ENCODE results near the gene MMP13. TPM values are rescaled to one million over a fixed set of nuclear protein-coding genes. Genes with fewer than 3 reads are reported as not detected.
"Not testable (repeated sequence)": the region's sequence is repeated elsewhere in the genome, so short reads cannot be mapped to it uniquely, and the experiment has no call there.

MMP13 gene
- under 1 TPM in 2 of 6 donors, not detected in 4; 0.54 to 0.59 TPM for total RNA-seq

- H3K27me3 ChIP-seq, result no peaks in the 10 kb centered on the region
- TF ChIP-seq EP300 (IDR thresholded peaks at IDR 0.05), result no peak
- TF ChIP-seq CTCF (IDR thresholded peaks at IDR 0.05), result no peak
- TF ChIP-seq POLR2A (IDR thresholded peaks at IDR 0.05), result no peak
- TF ChIP-seq POLR2AphosphoS5 (IDR thresholded peaks at IDR 0.05), result no peak
- H3K4me1 ChIP-seq, result no peaks in the 10 kb centered on the region
- H3K9me3 ChIP-seq, result no peaks in the 10 kb centered on the region
- H3K36me3 ChIP-seq, result no peaks in the 10 kb centered on the region
- WGBS, 2 donors, result 88% methylated on average over 6 of the region's 6 CpGs
- H3K4me3 ChIP-seq, result no peak within 1 kb of the TSS
- H3K27ac ChIP-seq, result no peak within 1 kb of the TSS
- ATAC-seq (ENCODE audit: low FRiP score in 2 of 2) (no peak), DNase-seq (no peak)
These were observed at the start of gene MMP13 for GRCh38 chr11:102955624-102956023. Gene MMP13 (minus strand): TSS chr11:102955732. CDS start chr11:102955705, 27 bp downstream.

- DNase-seq; ATAC-seq (ENCODE audit: low FRiP score in 2 of 2); H3K36me3 ChIP-seq; H3K9me3 ChIP-seq; H3K27ac ChIP-seq; H3K4me1 ChIP-seq; H3K4me3 ChIP-seq; H3K27me3 ChIP-seq: not testable (repeated sequence)
- 89 to 91% methylated on average over 5 of the region's 5 CpGs for WGBS, 2 donors
These were observed 48.7 kb upstream of the MMP13 start for GRCh38 chr11:103004234-103004633.

- Histone ChIP-seq H3K9me3 (no peaks in the 10 kb centered on the region), H3K27ac (no peak overlapping the region), H3K4me1 (no peaks in the 10 kb centered on the region), H3K27me3 (no peaks in the 10 kb centered on the region), H3K4me3 (no peak overlapping the region), H3K36me3 (no peaks in the 10 kb centered on the region)
- ATAC-seq (ENCODE audit: low FRiP score in 2 of 2) (no peak), DNase-seq (no peak)
- 61 to 76% methylated on average over 1 of the region's 1 CpG for WGBS, 2 donors
- TF ChIP-seq CTCF (IDR thresholded peaks at IDR 0.05) (no peak), POLR2A (IDR thresholded peaks at IDR 0.05) (no peak), EP300 (IDR thresholded peaks at IDR 0.05) (no peak), POLR2AphosphoS5 (IDR thresholded peaks at IDR 0.05) (no peak)
These were observed 38.6 kb upstream of the MMP13 start for GRCh38 chr11:102994105-102994504.

- Histone ChIP-seq H3K36me3 (no peaks in the 10 kb centered on the region), H3K4me1 (no peaks in the 10 kb centered on the region), H3K27ac (no peak overlapping the region), H3K9me3 (no peaks in the 10 kb centered on the region), H3K4me3 (no peak overlapping the region), H3K27me3 (no peaks in the 10 kb centered on the region)
- DNase-seq (no peak), ATAC-seq (ENCODE audit: low FRiP score in 2 of 2) (no peak)
- WGBS, 2 donors, result 70 to 72% methylated on average over 3 of the region's 3 CpGs
- TF ChIP-seq CTCF (IDR thresholded peaks at IDR 0.05) (no peak), POLR2AphosphoS5 (IDR thresholded peaks at IDR 0.05) (no peak), EP300 (IDR thresholded peaks at IDR 0.05) (no peak), POLR2A (IDR thresholded peaks at IDR 0.05) (no peak)
These were observed 36.2 kb upstream of the MMP13 start for GRCh38 chr11:102991776-102992175.

- H3K27ac ChIP-seq, result no peak overlapping the region
- no peaks in the 10 kb centered on the region for H3K4me1 ChIP-seq
- H3K4me3 ChIP-seq, result no peak overlapping the region
- no peaks in the 10 kb centered on the region for H3K36me3 ChIP-seq
- 94% methylated on average over 3 of the region's 3 CpGs for WGBS, 2 donors
- TF ChIP-seq POLR2AphosphoS5 (IDR thresholded peaks at IDR 0.05) (no peak), CTCF (IDR thresholded peaks at IDR 0.05) (no peak), POLR2A (IDR thresholded peaks at IDR 0.05) (no peak), EP300 (IDR thresholded peaks at IDR 0.05) (no peak)
- no peaks in the 10 kb centered on the region for H3K9me3 ChIP-seq
- no peak for DNase-seq
- no peaks in the 10 kb centered on the region for H3K27me3 ChIP-seq
- no peak for ATAC-seq (ENCODE audit: low FRiP score in 2 of 2)
These were observed 34.6 kb upstream of the MMP13 start for GRCh38 chr11:102990145-102990544.
